Measurements from ENCODE around the gene JADE3. TPM values are rescaled to one million over a fixed set of nuclear protein-coding genes. Genes with fewer than 3 reads are reported as not detected.

JADE3 gene
- total and polyA plus RNA-seq, 12 donors, result 1.6 to 8.7 (median 6.0) TPM

DNA sequence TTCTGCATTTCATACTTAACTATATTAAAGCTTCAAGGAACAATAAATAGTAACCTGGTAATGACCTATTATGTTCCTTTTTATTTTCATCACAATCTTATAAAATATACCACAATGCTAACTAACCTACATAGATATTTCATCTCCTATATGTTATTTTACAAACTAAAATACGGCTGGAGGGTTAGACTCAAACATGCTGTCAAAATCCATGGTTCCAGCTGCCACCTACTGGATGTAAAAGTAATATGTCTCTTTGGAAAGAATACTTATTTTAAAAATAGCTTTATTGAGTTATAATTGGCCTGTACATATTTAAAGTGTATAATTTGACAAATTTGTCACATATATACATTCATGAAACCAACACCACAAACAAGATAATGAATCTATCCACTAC, 181.0 kb downstream of the JADE3 start:
- no peaks in the 10 kb centered on the region for H3K4me1 ChIP-seq
- H3K27ac ChIP-seq, result no peak overlapping the region
- no peaks in the 10 kb centered on the region for H3K9me3 ChIP-seq
- DNase-seq (no peak), ATAC-seq (no peak)
- WGBS, 2 donors, result 7 to 9% methylated on average over 1 of the region's 1 CpG
- H3K4me3 ChIP-seq, result no peak overlapping the region
- intact Hi-C loops (cut with DNase I), result loop anchor here in 2 of 10 donors (2.0 to 10.0 kb wide), 2 partner anchors 188 to 334 kb away; partner anchors contain the start of gene SLC9A7 (in 1 of the 2)
- H3K36me3 ChIP-seq, result no peaks in the 10 kb centered on the region
- H3K27me3 ChIP-seq, result peaks cover 0 to 38% (median 0%) of the 10 kb centered on the region in 7 donors
- TF ChIP-seq, protein P1, sequence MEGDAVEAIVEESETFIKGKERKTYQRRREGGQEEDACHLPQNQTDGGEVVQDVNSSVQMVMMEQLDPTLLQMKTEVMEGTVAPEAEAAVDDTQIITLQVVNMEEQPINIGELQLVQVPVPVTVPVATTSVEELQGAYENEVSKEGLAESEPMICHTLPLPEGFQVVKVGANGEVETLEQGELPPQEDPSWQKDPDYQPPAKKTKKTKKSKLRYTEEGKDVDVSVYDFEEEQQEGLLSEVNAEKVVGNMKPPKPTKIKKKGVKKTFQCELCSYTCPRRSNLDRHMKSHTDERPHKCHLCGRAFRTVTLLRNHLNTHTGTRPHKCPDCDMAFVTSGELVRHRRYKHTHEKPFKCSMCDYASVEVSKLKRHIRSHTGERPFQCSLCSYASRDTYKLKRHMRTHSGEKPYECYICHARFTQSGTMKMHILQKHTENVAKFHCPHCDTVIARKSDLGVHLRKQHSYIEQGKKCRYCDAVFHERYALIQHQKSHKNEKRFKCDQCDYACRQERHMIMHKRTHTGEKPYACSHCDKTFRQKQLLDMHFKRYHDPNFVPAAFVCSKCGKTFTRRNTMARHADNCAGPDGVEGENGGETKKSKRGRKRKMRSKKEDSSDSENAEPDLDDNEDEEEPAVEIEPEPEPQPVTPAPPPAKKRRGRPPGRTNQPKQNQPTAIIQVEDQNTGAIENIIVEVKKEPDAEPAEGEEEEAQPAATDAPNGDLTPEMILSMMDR (IDR thresholded peaks at IDR 0.05), result peak in 8 of 9 donors; percentile 8 to 60 (median 45)

DNA sequence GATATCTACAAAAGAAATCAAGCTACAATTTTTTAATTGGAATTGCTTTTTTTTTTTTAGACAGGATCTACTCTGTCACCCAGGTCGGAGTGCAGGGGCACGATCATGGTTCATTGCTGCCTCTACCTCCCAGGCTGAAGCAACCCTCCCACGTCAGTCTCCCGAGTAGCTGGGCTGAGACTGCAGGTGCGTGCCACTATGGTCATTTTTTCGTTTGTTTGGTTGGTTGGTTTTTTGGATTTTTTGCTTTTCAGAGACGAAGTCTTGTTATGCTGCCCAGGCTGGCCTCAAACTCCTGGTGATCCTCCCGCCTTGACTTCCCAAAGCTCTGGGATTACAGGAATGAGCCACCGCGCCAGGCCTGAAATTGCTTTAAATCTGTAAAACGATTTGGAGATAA, 181.6 kb downstream of the JADE3 start:
- 84 to 91% methylated on average over 11 of the region's 11 CpGs for WGBS, 2 donors
- no peak for ATAC-seq
- intact Hi-C loops (cut with DNase I), result loop anchor here in 2 of 10 donors (2.0 to 10.0 kb wide), 2 partner anchors 189 to 335 kb away; partner anchors contain the start of gene SLC9A7 (in 1 of the 2)
- H3K4me3 ChIP-seq, result no peak overlapping the region
- no peak overlapping the region for H3K27ac ChIP-seq
- TF ChIP-seq, protein P1 (IDR thresholded peaks at IDR 0.05), result no peak
- H3K9me3 ChIP-seq, result no peaks in the 10 kb centered on the region
- no peaks in the 10 kb centered on the region for H3K4me1 ChIP-seq
- peaks cover 0 to 37% (median 0%) of the 10 kb centered on the region in 7 donors for H3K27me3 ChIP-seq
- no peaks in the 10 kb centered on the region for H3K36me3 ChIP-seq
- no peak for DNase-seq

DNA sequence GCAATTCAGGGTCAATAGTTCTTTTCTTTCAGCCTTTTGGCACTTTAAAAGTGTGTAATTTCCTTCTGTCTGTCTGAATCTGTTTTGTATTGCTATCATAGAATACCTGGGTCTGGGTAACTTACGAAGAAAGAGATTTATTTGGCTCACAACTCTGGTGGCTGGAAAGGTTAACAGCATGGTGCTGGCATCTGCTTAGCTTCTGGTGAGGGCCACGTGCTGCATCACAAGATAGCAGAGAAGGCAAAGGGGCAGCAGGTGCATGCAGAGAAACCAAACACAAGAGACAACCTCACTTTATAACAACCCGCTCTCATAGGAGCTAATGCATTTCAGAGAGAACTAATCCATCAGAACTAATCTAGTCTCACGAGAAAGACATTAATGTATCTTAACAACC, 184.8 kb downstream of the JADE3 start:
- TF ChIP-seq, protein P1 (IDR thresholded peaks at IDR 0.05), result no peak
- no peak overlapping the region for H3K4me3 ChIP-seq
- H3K4me1 ChIP-seq, result no peaks in the 10 kb centered on the region
- DNase-seq (no peak), ATAC-seq (no peak)
- H3K27me3 ChIP-seq, result peaks cover 0 to 47% (median 0%) of the 10 kb centered on the region in 7 donors
- H3K9me3 ChIP-seq, result no peaks in the 10 kb centered on the region
- WGBS, 2 donors, result 62 to 66% methylated on average over 4 of the region's 4 CpGs
- H3K27ac ChIP-seq, result no peak overlapping the region
- intact Hi-C loops (cut with DNase I), result loop anchor here in 2 of 10 donors (10.0 kb wide), 1 partner anchor 192 kb away; no protein-coding TSS in a partner anchor
- H3K36me3 ChIP-seq, result no peaks in the 10 kb centered on the region

DNA sequence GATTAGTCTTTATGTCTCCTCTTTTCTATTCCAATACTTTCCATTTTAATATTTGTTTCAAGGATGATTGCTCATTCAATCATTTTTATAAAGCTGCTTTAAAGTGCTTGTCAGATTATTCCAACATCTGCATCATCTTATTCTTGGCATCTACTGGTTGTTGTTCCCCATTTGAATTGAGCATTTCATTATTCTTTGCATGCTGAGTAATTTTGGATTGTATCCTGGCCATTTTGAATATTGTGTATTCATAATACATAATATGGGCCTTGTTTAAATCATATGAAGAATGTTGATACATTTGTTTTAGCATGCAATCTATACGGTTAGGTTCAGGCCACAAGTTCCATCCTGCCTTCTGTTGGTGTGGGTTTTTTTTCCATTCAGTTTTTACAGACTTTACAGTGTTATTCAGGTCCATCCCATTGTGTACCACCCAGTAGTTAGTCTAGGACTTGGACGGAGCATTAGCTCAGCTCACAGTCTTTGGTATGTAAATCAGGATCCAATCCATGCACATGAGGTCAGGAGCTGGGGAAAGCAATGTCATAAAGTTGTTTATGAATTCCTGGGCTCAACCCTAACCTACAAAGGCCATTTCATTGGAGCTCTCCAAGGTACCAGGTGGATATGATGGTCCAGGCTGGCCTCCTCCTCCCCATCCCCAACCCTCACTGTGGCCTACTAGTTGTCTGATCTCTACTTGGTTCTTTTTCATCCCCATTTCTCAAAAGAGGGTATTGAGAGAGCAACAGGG, 186.3 kb downstream of the JADE3 start:
- intact Hi-C loops (cut with DNase I), result loop anchor here in 2 of 10 donors (10.0 kb wide), 1 partner anchor 194 kb away; no protein-coding TSS in a partner anchor
- 87 to 91% methylated on average over 2 of the region's 2 CpGs for WGBS, 2 donors
- Histone ChIP-seq H3K4me1 (no peaks in the 10 kb centered on the region), H3K27me3 (peaks cover 0 to 40% (median 0%) of the 10 kb centered on the region in 7 donors), H3K9me3 (no peaks in the 10 kb centered on the region), H3K36me3 (no peaks in the 10 kb centered on the region), H3K4me3 (no peak overlapping the region), H3K27ac (no peak overlapping the region)
- DNase-seq, result no peak
- TF ChIP-seq, protein P1 (IDR thresholded peaks at IDR 0.05), result no peak
- no peak for ATAC-seq
